Measurements from ENCODE around the gene PDPR. TPM values are rescaled to one million over a fixed set of nuclear protein-coding genes. Genes with fewer than 3 reads are reported as not detected.

Gene PDPR
- total RNA-seq, 2 experiments from 2014 or later = 20.4 to 34.0 TPM

GRCh38 chr16:70157477-70158260 lies 43.5 kb downstream of the PDPR start:
- Histone ChIP-seq H3K9me3 (ENCODE audit: low read length) (no peaks in the 10 kb centered on the region), H3K4me1 (ENCODE audit: insufficient read depth, low read length, poor library complexity, severe bottlenecking) (no peaks in the 10 kb centered on the region), H3K27ac (ENCODE audit: low read depth, low read length, poor library complexity, severe bottlenecking) (no peak overlapping the region), H2AFZ (ENCODE audit: low read length) (no peak overlapping the region), H4K20me1 (ENCODE audit: insufficient read depth, low read length) (no peaks in the 10 kb centered on the region), H3K9me2 (ENCODE audit: insufficient read depth, low read length) (no peaks in the 10 kb centered on the region), H3K36me3 (ENCODE audit: insufficient read depth, low read length) (peaks cover 93% of the 10 kb centered on the region), H3K79me2 (ENCODE audit: insufficient read depth, low read depth, low read length) (no peaks in the 10 kb centered on the region), H3K4me3 (ENCODE audit: low read depth, low read length, poor library complexity, severe bottlenecking) (no peak overlapping the region), H3K4me2 (ENCODE audit: low read length) (no peak overlapping the region)
- DNase-seq (ENCODE audit: low spot score) = no peak
- CTCF ChIA-PET (ENCODE audit: unreplicated experiment) = no interaction called here
- no TSS peak for BruUV-seq (replicated peaks)
- POLR2A ChIA-PET = no interaction called here
- intact Hi-C loops (cut with micrococcal nuclease; ENCODE audit: unreplicated experiment) = no loop called here
- TF ChIP-seq, protein P1, sequence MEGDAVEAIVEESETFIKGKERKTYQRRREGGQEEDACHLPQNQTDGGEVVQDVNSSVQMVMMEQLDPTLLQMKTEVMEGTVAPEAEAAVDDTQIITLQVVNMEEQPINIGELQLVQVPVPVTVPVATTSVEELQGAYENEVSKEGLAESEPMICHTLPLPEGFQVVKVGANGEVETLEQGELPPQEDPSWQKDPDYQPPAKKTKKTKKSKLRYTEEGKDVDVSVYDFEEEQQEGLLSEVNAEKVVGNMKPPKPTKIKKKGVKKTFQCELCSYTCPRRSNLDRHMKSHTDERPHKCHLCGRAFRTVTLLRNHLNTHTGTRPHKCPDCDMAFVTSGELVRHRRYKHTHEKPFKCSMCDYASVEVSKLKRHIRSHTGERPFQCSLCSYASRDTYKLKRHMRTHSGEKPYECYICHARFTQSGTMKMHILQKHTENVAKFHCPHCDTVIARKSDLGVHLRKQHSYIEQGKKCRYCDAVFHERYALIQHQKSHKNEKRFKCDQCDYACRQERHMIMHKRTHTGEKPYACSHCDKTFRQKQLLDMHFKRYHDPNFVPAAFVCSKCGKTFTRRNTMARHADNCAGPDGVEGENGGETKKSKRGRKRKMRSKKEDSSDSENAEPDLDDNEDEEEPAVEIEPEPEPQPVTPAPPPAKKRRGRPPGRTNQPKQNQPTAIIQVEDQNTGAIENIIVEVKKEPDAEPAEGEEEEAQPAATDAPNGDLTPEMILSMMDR (conservative IDR thresholded peaks at IDR 0.05; ENCODE audit: low read length) = no peak
- TF ChIP-seq EZH2phosphoT487 (IDR thresholded peaks at IDR 0.05; ENCODE audit: borderline replicate concordance, low read depth, low read length) = no peak

DNA sequence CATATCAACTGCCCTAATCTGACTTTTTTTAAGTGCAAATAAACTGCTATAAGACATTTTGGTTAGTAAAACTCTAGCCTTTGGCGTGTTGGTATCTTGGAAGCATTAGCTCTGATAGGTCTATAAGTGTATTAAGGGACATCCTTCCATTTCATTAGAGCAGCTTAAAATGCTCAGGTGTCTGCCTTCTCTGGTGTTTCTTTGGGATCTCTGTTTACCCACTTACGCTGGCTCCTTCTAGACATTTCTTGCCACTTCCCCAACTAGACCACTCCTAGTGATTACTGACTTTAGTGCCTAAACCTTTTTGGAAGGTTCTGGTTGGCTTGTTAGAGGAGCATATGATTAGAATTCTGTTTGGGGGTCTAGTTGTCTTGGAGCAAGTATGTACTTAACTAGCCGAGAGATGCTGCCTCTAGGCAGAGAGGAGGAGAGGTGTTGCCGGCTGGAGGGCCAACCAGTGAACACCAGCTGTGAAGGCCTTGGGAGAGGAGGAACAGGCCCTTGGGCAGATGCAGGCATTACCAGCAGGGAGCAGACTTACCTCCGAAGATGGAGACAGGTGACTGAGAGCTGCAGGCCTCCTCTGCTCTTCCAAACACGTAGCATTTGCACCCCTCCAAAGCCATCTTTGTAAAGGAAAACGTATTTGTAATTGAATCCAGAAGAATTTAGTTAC lies 44.3 kb downstream of the PDPR start:
- no peak for DNase-seq (ENCODE audit: low spot score)
- Histone ChIP-seq H3K9me2 (ENCODE audit: insufficient read depth, low read length) (no peaks in the 10 kb centered on the region), H4K20me1 (ENCODE audit: insufficient read depth, low read length) (no peaks in the 10 kb centered on the region), H3K9me3 (ENCODE audit: low read length) (no peaks in the 10 kb centered on the region), H3K36me3 (ENCODE audit: insufficient read depth, low read length) (peaks cover 86% of the 10 kb centered on the region), H3K4me2 (ENCODE audit: low read length) (no peak overlapping the region), H3K4me3 (ENCODE audit: low read depth, low read length, poor library complexity, severe bottlenecking) (no peak overlapping the region), H3K4me1 (ENCODE audit: insufficient read depth, low read length, poor library complexity, severe bottlenecking) (no peaks in the 10 kb centered on the region), H3K27ac (ENCODE audit: low read depth, low read length, poor library complexity, severe bottlenecking) (no peak overlapping the region), H2AFZ (ENCODE audit: low read length) (no peak overlapping the region), H3K79me2 (ENCODE audit: insufficient read depth, low read depth, low read length) (no peaks in the 10 kb centered on the region)
- ChIA-PET CTCF (ENCODE audit: unreplicated experiment) (no interaction called here), POLR2A (no interaction called here)
- TSS peak; percentile 32 for BruUV-seq (replicated peaks)
- TF ChIP-seq EZH2phosphoT487 (IDR thresholded peaks at IDR 0.05; ENCODE audit: borderline replicate concordance, low read depth, low read length) = no peak
- TF ChIP-seq, protein P1 (conservative IDR thresholded peaks at IDR 0.05; ENCODE audit: low read length) = peak; percentile 37; the same call in 1 of the 2 replicates
- intact Hi-C loops (cut with micrococcal nuclease; ENCODE audit: unreplicated experiment) = no loop called here
